K562 (cell line): ENCODE data around the gene NLRP7.

ENCODE experiments used
- EP300 ChIP-seq: IDR thresholded peaks from 2 replicates; pipeline ENCODE4 v1.6.1; 2012; ENCODE audit warnings: low read length, improper control_type of control experiment
- ZNF12 ChIP-seq: sonication (generic); formaldehyde crosslinking; IDR thresholded peaks from 2 replicates; pipeline ENCODE4 v1.4.0; 2020; ENCODE audit warnings: mild to moderate bottlenecking, missing genetic modification reagents
- ZNF24 ChIP-seq: fragments of 450-650 bp; IDR thresholded peaks from 2 replicates; pipeline ENCODE4 v1.6.1; 2016

GRCh38 chr19:54928299-54928698 is 19.0 kb downstream of the NLRP7 start:
- TF ChIP-seq ZNF12 (CRISPR knock-in tag) = no peak
- no peak for TF ChIP-seq ZNF24
- TF ChIP-seq EP300 = no peak
